ENCODE measurements around the gene NASP. TPM values are rescaled to one million over a fixed set of nuclear protein-coding genes. Genes with fewer than 3 reads are reported as not detected.

Gene NASP
- total and polyA plus RNA-seq, 2 donors (not counting 3 experiments of a cell fraction or from before 2014, with no cell fraction given): 101 to 149 TPM

DNA sequence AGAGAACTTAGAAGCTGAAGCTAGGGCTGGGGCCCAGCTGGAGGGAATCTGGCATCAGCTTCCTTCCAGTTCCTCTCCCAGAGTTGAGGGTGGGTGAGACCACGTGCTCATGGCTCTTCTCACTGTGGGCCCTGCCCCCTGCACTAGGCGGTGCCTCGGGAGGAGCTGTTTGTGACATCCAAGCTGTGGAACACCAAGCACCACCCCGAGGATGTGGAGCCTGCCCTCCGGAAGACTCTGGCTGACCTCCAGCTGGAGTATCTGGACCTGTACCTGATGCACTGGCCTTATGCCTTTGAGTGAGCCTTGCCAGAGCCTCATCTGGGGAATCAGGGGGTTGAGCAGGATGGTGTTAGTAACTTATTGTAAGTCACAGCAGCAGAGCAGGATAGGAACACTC is 17.1 kb upstream of the NASP start:
- H2AFZ ChIP-seq (ENCODE audit: low read depth, low read length): no peak overlapping the region
- H3K79me2 ChIP-seq (ENCODE audit: control insufficient read depth, insufficient read depth, low read length): peaks cover 2% of the 10 kb centered on the region
- H3K4me2 ChIP-seq (ENCODE audit: insufficient read depth, low read length): no peak overlapping the region
- ChIA-PET CTCF (interaction anchor here (1.1 to 9.0 kb wide), 3 partner anchors 11 to 56 kb away, joined by 3 to 148 read pairs (median 60); partner anchors contain the start of gene PRDX1), POLR2A (interaction anchor here (0.6 to 6.6 kb wide), 3 partner anchors 16 to 45 kb away, joined by 6 to 49 read pairs (median 6); partner anchors contain the start of gene PRDX1)
- peaks cover 10 to 22% of the 10 kb centered on the region in 2 experiments for H3K36me3 ChIP-seq (ENCODE audit: control insufficient read depth in 2 of 2, extremely low read depth in 1 of 2, insufficient read depth in 2 of 2, low read length in 2 of 2)
- no peak overlapping the region for H3K27ac ChIP-seq (ENCODE audit: insufficient read depth, low read depth, low read length)
- no peaks in the 10 kb centered on the region for H4K20me1 ChIP-seq (replicated peaks; ENCODE audit: control insufficient read depth, extremely low read depth, insufficient read depth, low read length)
- TF ChIP-seq GATA2 (IDR thresholded peaks at IDR 0.05; ENCODE audit: insufficient read depth, insufficient read length, low read depth, low read length): no peak
- TF ChIP-seq EZH2 (IDR thresholded peaks at IDR 0.05; ENCODE audit: borderline replicate concordance, low read depth, low read length, severe bottlenecking): no peak
- no peak for TF ChIP-seq POLR2AphosphoS5 (IDR thresholded peaks at IDR 0.05; ENCODE audit: insufficient read depth, low read depth, low read length)
- no peak for TF ChIP-seq MYC (IDR thresholded peaks at IDR 0.05; ENCODE audit: low read depth, low read length)
- TF ChIP-seq FOS (IDR thresholded peaks at IDR 0.05; ENCODE audit: borderline replicate concordance, insufficient read depth, low read length): no peak
- TF ChIP-seq, protein P1, sequence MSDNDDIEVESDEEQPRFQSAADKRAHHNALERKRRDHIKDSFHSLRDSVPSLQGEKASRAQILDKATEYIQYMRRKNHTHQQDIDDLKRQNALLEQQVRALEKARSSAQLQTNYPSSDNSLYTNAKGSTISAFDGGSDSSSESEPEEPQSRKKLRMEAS (IDR thresholded peaks at IDR 0.05; ENCODE audit: insufficient read depth, insufficient read length): no peak
- TF ChIP-seq POLR2A (IDR thresholded peaks at IDR 0.05; ENCODE audit: low read depth, low read length): no peak
- TF ChIP-seq, protein P2, sequence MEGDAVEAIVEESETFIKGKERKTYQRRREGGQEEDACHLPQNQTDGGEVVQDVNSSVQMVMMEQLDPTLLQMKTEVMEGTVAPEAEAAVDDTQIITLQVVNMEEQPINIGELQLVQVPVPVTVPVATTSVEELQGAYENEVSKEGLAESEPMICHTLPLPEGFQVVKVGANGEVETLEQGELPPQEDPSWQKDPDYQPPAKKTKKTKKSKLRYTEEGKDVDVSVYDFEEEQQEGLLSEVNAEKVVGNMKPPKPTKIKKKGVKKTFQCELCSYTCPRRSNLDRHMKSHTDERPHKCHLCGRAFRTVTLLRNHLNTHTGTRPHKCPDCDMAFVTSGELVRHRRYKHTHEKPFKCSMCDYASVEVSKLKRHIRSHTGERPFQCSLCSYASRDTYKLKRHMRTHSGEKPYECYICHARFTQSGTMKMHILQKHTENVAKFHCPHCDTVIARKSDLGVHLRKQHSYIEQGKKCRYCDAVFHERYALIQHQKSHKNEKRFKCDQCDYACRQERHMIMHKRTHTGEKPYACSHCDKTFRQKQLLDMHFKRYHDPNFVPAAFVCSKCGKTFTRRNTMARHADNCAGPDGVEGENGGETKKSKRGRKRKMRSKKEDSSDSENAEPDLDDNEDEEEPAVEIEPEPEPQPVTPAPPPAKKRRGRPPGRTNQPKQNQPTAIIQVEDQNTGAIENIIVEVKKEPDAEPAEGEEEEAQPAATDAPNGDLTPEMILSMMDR (IDR thresholded peaks at IDR 0.05; ENCODE audit: extremely low read depth in 1 of 2, insufficient read depth in 1 of 2, low read depth in 1 of 2, low read length in 2 of 2): no peak
- no peak for TF ChIP-seq JUN (IDR thresholded peaks at IDR 0.05; ENCODE audit: borderline replicate concordance, insufficient read depth, insufficient read length, low read depth)
- no TSS peak for BruUV-seq (replicated peaks)
- H3K9me3 ChIP-seq (replicated peaks; ENCODE audit: control insufficient read depth, insufficient read depth, low read length): no peaks in the 10 kb centered on the region
- DNase-seq (ENCODE audit: low read depth, low spot score) (no peak), FAIRE-seq (no peak)
- no peak overlapping the region for H3K4me3 ChIP-seq (replicated peaks in 1 of 3; ENCODE audit: insufficient read depth in 1 of 3, low read depth in 1 of 3, low read length in 3 of 3)
- H3K9me1 ChIP-seq (replicated peaks; ENCODE audit: control insufficient read depth, extremely low read depth, insufficient read depth, low read length): no peaks in the 10 kb centered on the region
- no peaks in the 10 kb centered on the region for H3K4me1 ChIP-seq (ENCODE audit: control insufficient read depth, extremely low read depth, insufficient read depth, low read length)
- H3K27me3 ChIP-seq (ENCODE audit: control insufficient read depth in 2 of 2, insufficient read depth in 2 of 2, low read length in 2 of 2): no peaks in the 10 kb centered on the region
- H3K9ac ChIP-seq (replicated peaks; ENCODE audit: extremely low read depth, insufficient read depth, low read length): no peak overlapping the region
- dilution Hi-C loops (cut with MboI; ENCODE audit: extremely low pct_ligation_motif_present, low sequenced_read_pairs) (no loop called here), intact Hi-C loops (cut with micrococcal nuclease) (no loop called here)

Data from endothelial cell of umbilical vein (primary cell).